Kidney glomerular epithelial cell (primary cell): ENCODE data around the gene WEE1.
A peak's percentile ranks its signal among the peaks of the same experiment; 100 is the strongest.
"Not testable (repeated sequence)": the region's sequence is repeated elsewhere in the genome, so short reads cannot be mapped to it uniquely, and the experiment has no call there.

Experiments used
- DNase-seq: peaks from one replicate; lab custom pipeline; 2025; lab: John Stamatoyannopoulos, UW

Gene WEE1

GRCh38 chr11:9596926-9597464, 23.5 kb downstream of the WEE1 start:
- DNase-seq, result no peak

GRCh38 chr11:9600166-9600565, 26.7 kb downstream of the WEE1 start:
- DNase-seq, result no peak

GRCh38 chr11:9600644-9601036, 27.2 kb downstream of the WEE1 start:
- DNase-seq, result no peak

GRCh38 chr11:9601037-9601875, 27.8 kb downstream of the WEE1 start:
- no peak for DNase-seq

- DNase-seq, result no peak
Measured at GRCh38 chr11:9601876-9602199, 28.4 kb downstream of the WEE1 start.

GRCh38 chr11:9603214-9603613, 29.7 kb downstream of the WEE1 start:
- DNase-seq, result not testable (repeated sequence)

GRCh38 chr11:9604134-9604533, 30.7 kb downstream of the WEE1 start:
- DNase-seq, result no peak

- DNase-seq, result no peak
Measured at GRCh38 chr11:9605742-9606141, 32.3 kb downstream of the WEE1 start.

- DNase-seq, result no peak
Measured at GRCh38 chr11:9606809-9607510, 33.5 kb downstream of the WEE1 start.

- DNase-seq, result no peak
Measured at GRCh38 chr11:9607511-9607899, 34.0 kb downstream of the WEE1 start.

- no peak for DNase-seq
Measured at GRCh38 chr11:9609002-9609759, 35.7 kb downstream of the WEE1 start.

GRCh38 chr11:9609841-9610240, 36.4 kb downstream of the WEE1 start:
- DNase-seq, result no peak

GRCh38 chr11:9613118-9613829, 39.8 kb downstream of the WEE1 start:
- peak; percentile 100 for DNase-seq

GRCh38 chr11:9613830-9614762, 40.6 kb downstream of the WEE1 start:
- peak; percentile 69 for DNase-seq

GRCh38 chr11:9615031-9615451, 41.6 kb downstream of the WEE1 start:
- DNase-seq, result peak; percentile 51

GRCh38 chr11:9616042-9616675, 42.7 kb downstream of the WEE1 start:
- DNase-seq, result no peak

GRCh38 chr11:9616858-9617257, 43.4 kb downstream of the WEE1 start:
- no peak for DNase-seq

- no peak for DNase-seq
Measured at GRCh38 chr11:9617940-9618339, 44.5 kb downstream of the WEE1 start.

GRCh38 chr11:9619004-9619403, 45.5 kb downstream of the WEE1 start:
- DNase-seq, result no peak

GRCh38 chr11:9619971-9620370, 46.5 kb downstream of the WEE1 start:
- no peak for DNase-seq
